NCI-H146 (cell line): ENCODE measurements around the gene DIP2B.
"Not testable (repeated sequence)": the region's sequence is repeated elsewhere in the genome, so short reads cannot be mapped to it uniquely, and the experiment has no call there.

ENCODE experiments used
- DNase-seq: peaks from one replicate; lab custom pipeline; 2025; lab: John Stamatoyannopoulos, UW

Gene DIP2B

DNA sequence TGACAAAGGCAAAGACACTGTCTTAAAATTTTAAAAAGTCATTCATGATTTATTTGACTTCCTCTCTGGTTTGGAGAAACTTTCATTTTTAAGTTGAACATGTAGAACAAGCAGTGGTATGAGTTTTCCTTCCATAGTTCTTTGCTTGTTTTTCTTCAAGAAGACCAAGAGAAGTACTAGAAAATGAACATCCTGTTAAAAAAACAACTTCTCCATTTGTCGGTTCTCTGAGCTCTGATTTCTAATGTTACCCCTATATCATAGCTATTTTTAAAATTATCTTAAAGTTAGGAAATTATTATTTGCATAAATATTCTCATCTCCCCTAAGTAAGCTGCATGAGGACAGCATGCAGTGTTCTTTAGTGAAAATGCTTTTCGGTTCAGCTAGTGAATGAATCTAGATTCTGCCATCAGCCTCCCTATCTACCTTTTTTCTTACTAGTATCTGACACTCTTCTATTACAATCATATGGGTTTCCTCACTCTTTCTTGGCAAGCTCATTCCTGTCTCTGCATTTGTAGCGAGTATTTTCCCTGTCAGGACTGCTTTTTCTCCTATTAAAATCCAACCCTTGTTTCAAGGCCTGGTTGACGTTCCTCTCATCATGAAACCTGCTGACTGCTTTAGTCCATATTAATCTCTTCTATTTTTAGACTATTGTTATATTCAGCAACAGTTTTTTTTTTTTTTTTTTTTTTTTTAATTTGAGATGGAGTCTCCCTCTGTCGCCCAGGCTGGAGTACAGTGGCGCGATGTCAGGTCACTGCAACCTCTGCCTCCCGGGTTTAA, 15.8 kb downstream of the DIP2B start:
- DNase-seq, result no peak

GRCh38 chr12:50521781-50522180, 17.0 kb downstream of the DIP2B start:
- DNase-seq, result not testable (repeated sequence)

- no peak for DNase-seq
These were observed 19.0 kb downstream of the DIP2B start for GRCh38 chr12:50523772-50524171.

- no peak for DNase-seq
These were observed 19.8 kb downstream of the DIP2B start for GRCh38 chr12:50524621-50525020.

DNA sequence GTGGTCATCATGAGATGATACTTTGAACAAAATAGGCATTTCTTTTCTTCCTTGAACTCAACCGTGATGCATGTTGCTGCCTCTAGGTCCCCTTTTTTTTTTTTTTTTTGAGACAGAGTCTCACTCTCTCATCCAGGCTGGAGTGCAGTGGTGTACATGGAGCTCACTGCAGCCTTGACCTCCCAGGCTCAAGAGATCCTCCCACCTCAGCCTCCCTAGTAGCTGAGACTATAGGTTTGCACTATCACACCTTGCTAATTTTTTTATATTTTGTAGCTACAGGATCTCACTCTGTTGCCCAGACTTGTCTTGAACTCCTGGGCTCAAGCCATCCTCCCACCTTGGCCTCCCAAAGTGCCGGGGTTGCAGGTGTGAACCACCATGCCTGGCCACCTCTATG, 20.6 kb downstream of the DIP2B start:
- DNase-seq, result no peak

- no peak for DNase-seq
These were observed 22.6 kb downstream of the DIP2B start for GRCh38 chr12:50527359-50527726.

DNA sequence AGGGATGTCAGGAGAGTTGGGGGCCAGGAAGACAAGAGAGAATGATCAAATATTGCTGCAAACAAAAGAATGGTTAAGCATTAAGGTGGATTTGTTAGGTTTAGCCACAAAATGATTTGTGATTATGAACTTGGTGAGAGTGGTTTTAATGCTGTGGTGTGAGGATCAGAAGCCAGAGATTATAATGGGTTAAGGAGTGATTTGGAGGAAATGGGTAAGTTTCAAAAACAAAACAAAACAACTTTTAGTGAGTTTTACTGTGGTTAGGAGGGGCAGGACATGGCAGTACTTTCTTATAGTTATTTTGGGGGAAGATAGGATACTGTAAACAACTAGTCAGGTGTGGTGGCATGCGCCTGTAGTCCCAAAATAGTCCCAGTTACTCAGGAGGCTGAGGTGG, 24.0 kb downstream of the DIP2B start:
- DNase-seq, result no peak

DNA sequence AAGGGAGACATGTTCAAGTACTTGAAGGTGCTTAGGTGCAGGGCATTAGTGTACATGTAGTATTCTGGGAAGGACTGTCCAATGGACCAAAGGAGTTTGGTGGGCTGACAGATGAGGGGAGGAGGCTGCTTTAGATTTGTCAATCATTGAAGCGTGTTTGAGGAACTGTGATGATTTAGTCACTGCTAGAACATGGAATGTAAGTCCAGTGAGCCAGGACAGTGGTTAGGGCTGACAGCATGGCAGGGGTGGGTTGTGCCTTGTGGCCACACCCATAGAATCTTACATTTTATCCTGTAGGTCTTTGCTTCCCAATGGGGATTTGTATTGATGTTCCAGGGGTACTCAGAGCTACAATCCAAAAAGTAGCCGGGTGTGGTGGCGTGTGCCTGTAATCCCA, 24.6 kb downstream of the DIP2B start:
- no peak for DNase-seq

DNA sequence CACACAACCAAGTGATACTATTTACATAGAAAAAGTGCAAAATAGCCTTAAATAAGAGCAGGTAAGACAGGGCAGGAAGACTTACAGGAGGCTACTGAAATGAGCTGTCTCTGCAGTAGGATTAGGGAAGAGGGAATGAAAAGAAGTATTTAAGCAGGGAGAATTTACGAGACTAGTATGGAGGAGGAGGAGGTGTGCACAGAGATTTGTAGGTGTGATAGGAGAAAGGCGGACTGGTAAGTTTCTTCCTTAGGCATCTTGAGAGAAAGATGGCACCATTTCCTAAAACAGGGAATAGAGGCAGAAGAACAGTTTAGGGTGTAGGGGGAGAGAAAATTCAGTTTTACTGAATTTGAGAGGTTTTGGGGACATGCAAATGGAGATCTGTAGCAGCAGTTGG, 25.7 kb downstream of the DIP2B start:
- DNase-seq, result no peak

- no peak for DNase-seq
These were observed 28.4 kb downstream of the DIP2B start for GRCh38 chr12:50533203-50533584.

DNA sequence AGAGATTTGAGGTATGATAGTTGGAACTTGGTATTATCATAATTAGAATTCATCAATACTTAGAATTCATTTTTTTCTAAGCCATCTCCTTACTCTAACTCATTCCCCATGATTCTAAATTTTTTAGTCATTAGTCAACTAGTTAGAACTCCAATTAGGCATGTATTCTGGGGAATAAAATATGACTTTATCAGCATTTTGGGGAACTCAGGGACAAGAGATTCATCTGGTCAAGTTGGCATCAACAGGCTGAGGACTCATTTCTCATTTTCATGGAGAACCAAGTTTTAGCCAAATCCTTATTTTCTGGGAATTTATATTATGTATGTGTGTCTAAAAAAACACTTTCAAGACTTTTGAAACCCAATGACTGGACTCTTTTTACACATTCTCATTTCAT, 29.2 kb downstream of the DIP2B start:
- no peak for DNase-seq

GRCh38 chr12:50536831-50537537, 32.2 kb downstream of the DIP2B start:
- DNase-seq, result peak; percentile 67

- DNase-seq, result no peak
These were observed 32.7 kb downstream of the DIP2B start for GRCh38 chr12:50537538-50537919.

DNA sequence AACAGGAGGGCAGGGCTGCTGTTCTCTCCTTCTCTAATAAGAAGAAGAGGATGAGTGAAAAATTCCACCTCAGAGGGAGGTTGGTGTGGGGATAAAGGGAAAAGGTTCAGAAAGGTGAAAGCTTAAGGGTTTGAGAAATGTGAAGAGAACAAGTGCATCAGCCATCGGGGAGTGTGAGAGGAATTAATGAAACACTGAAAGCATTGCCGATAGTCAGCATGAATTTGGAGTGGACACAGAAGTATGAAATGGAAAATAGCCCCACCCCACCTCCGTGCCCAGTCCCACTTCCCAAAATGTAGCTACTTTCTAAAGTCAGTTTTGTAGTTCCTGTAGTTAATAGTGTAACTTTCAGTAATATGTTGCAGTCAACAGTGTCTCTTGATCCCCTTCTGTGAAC, 33.4 kb downstream of the DIP2B start:
- DNase-seq, result no peak

DNA sequence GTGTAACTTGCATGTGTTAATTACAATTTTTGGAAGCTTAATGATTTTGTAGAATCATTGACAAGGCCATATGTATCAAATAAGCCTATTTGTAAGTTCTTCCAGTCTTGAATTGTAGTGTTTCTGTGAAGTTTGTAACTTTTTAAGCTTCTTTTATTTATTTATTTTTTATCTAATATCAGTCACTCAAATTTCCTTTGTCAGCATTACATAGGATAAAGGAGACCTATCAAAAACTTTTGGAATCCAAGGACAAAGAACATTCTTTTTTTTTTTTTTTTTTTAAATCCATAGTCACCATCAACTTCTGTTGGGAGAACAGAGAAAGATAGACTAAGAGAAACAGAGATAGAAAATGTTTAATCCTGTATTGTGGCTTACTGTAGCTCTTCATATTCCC, 36.4 kb downstream of the DIP2B start:
- no peak for DNase-seq

GRCh38 chr12:50542448-50542847, 37.7 kb downstream of the DIP2B start:
- peak; percentile 10 for DNase-seq

DNA sequence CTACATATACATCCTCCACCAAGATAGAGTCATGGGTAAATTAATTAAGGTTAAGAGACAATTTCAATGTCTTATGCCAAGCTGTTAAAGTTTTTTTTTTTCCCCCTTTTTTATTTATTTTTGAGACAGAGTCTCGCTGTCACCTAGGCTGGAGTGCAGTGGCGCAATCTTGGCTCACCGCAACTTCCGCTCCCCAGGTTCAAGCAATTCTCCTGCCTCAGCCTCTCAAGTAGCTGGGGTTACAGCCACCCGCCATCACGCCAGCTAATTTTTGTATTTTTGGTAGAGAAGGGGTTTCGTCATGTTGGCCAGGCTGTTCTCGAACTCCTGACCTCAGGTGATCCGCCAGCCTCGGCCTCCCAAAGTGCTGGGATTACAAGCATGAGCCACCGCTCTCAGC, 38.4 kb downstream of the DIP2B start:
- DNase-seq, result not testable (repeated sequence)

DNA sequence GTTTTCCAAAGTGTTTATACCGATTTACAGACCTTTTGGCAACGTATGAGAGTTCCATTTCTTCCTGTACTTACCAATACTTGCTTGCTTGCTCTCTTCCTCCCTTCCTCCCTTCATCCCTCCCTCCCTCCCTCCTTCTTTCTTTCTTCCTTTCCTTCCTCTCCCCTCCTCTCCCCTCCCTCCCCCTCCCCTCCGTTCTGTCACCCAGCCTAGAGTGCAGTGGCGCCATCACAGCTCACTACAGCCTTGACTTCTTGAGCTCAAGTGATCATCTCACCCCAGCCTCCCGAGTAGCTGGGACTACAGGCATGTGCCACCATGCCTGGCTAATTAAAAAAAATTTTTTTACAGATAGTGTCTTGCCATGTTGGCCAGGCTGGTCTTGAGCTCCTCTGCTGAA, 40.4 kb downstream of the DIP2B start:
- DNase-seq, result no peak

GRCh38 chr12:50545786-50546185, 41.0 kb downstream of the DIP2B start:
- no peak for DNase-seq

DNA sequence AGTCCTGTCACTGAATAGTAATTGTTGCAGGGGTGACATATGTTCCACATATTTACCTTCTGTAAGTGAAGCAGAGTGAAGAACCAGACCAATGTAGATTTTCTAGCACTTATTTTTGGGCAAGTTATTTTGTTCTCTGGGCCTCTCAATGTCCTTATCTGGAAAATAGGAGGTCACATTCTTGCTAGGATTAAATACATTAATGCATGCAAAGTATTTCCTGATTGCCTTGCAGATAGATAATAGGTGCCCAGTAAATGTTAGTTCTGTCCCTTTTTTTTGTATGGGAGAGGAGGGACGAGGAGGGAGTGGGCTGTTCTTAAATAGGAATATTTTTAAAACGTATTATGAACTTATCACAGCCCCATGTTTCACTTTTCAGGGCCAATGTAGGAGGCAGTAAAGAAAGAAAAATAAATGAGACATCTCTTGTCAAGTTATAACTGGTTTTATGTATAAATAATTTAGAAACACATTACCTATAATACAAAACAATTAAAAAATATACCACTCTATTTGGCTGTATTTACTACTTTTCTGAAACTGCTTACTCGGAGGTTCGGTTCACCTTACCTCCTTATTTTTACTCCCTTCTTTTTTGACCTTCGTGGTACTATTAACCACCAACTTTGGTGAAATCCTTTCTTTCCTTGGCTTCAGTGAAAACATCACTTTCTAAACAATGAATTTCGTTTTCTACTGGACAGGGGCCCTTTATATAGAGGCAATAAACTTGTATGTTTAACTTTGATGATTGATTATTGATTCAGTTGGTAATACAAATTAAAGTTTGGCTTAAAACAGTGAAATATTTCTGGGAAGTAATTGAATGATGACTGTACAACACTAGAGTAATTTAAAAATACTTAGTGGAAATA, 41.9 kb downstream of the DIP2B start:
- no peak for DNase-seq

DNA sequence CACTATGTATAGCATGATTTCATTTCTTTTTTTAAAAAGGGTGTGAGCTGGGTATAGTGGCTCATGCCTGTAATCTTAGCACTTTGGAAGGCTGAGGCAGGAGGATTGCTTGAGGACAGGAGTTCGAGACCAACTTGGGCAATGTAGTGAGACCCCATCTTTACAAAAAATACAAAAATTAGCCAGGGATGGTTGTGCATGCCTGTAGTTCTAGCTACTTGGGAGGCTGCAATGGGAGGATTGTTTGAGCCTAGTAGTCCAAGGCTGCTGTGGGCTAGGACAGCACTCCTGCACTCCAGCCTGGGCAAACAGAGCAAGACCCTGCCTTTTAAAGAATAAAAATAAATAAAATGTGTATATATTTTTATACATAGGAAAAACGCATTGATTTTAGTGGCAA, 43.0 kb downstream of the DIP2B start:
- no peak for DNase-seq

DNA sequence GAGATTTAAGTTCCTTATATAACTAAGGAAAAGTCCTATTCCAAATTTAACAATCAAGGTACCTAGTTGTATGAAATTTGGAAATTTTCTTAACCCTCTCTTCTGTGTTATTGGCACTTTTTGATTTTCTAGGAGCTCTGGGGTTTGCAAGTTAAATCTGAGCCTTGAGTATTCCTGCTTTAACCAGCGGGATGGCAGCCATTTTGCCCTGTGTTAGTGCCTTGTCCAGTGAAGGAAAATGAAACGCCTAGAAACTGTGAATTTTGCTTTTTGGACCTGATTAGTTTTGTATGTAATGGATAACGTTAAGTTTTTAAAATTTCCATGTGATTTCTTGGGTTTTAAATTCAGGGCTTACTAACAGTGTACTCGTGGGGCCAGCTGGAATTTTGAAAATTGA, 45.1 kb downstream of the DIP2B start:
- no peak for DNase-seq
